GM12891 (cell line): ENCODE results near the gene SSTR5.

Source experiments
- PAX5 ChIP-seq: IDR thresholded peaks from 2 replicates; pipeline ENCODE4 v1.6.1; 2011; ENCODE audit warnings: low read length, moderate library complexity, mild to moderate bottlenecking; ENCODE audit not compliant: insufficient read depth, severe bottlenecking
- POLR2A ChIP-seq: IDR thresholded peaks from 2 replicates; pipeline ENCODE4 v1.6.1; 2011; ENCODE audit warnings: low read depth, low read length, control low read depth
- POLR2AphosphoS5 ChIP-seq: IDR thresholded peaks from 2 replicates; pipeline ENCODE4 v1.6.1; 2011; ENCODE audit warnings: low read depth, low read length, control low read depth
- POU2F2 ChIP-seq: IDR thresholded peaks from 2 replicates; pipeline ENCODE4 v1.6.1; 2011; ENCODE audit warnings: low read depth, mild to moderate bottlenecking, control low read depth, low read length, moderate library complexity
- SPI1 ChIP-seq: IDR thresholded peaks from 2 replicates; pipeline ENCODE4 v1.6.1; 2011; ENCODE audit warnings: low read depth, low read length, control low read depth
- TAF1 ChIP-seq: IDR thresholded peaks from 2 replicates; pipeline ENCODE4 v1.6.1; 2011; ENCODE audit warnings: low read depth, low read length, control low read depth

- TF ChIP-seq POLR2A = no peak
- no peak for TF ChIP-seq PAX5
- no peak for TF ChIP-seq POLR2AphosphoS5
- no peak for TF ChIP-seq SPI1
- TF ChIP-seq TAF1 = no peak
- no peak for TF ChIP-seq POU2F2
Measured at GRCh38 chr16:1109648-1110047, 37.1 kb downstream of the SSTR5 start.
